K562 (cell line): ENCODE results near the gene DGCR8. TPM values are rescaled to one million over a fixed set of nuclear protein-coding genes. Genes with fewer than 3 reads are reported as not detected.
A peak's percentile ranks its signal among the peaks of the same experiment; 100 is the strongest.

Experiments used
- CBX8 ChIP-seq: fragments of 200-600 bp; sonication (generic); IDR thresholded peaks from 2 replicates; pipeline ENCODE4 v1.6.1; 2012; ENCODE audit warnings: borderline replicate concordance, mixed run types, low read depth, mild to moderate bottlenecking, moderate library complexity, mixed read lengths, low read length, control low read depth, inconsistent platforms; ENCODE audit not compliant: poor library complexity, severe bottlenecking; ENCODE audit errors: extremely low read depth
- DIDO1 ChIP-seq: fragments of 450-650 bp; IDR thresholded peaks from 2 replicates; pipeline ENCODE4 v1.6.1; 2016; ENCODE audit warnings: low read depth, missing biosample characterization, missing genetic modification characterization
- ETV1 ChIP-seq: fragments of 450-650 bp; conservative IDR thresholded peaks from 2 replicates; pipeline ENCODE4 v1.6.1; 2016; ENCODE audit warnings: missing genetic modification characterization, control low read depth, low read depth, missing compliant biosample characterization
- HMGN3 ChIP-seq: IDR thresholded peaks from 2 replicates; pipeline ENCODE4 v1.6.1; 2011; ENCODE audit warnings: borderline replicate concordance, low read depth, mild to moderate bottlenecking, mixed read lengths, low read length; ENCODE audit not compliant: insufficient read length; ENCODE audit errors: extremely low read depth
- HOXB6 ChIP-seq: fragments of 250-450 bp; sonication (Bioruptor Pico); IDR thresholded peaks from 2 replicates; pipeline ENCODE4 v1.5.1; 2022; ENCODE audit warnings: mild to moderate bottlenecking, borderline replicate concordance
- KDM4B ChIP-seq, 2 experiments: fragments of 450-650 bp in 1 of 2; sonication (generic) in 1 of 2; IDR thresholded peaks; 2 replicates each; pipeline ENCODE4 v1.6.1; 2016 to 2017; ENCODE audit warnings: borderline replicate concordance in 2 of 2, antibody characterized with exemption in 1 of 2, low read depth in 1 of 2, mild to moderate bottlenecking in 1 of 2
- MIER1 ChIP-seq: fragments of 450-650 bp; IDR thresholded peaks from 2 replicates; pipeline ENCODE4 v1.6.1; 2016; ENCODE audit warnings: antibody characterized with exemption, mild to moderate bottlenecking, low read depth
- NBN ChIP-seq: fragments of 450-650 bp; IDR thresholded peaks from 2 replicates; pipeline ENCODE4 v1.6.1; 2016; ENCODE audit warnings: low read depth, mild to moderate bottlenecking
- NFE2 ChIP-seq: IDR thresholded peaks from 2 replicates; pipeline ENCODE4 v1.6.1; 2014; ENCODE audit warnings: antibody characterized with exemption, low read depth
- PTRF ChIP-seq: fragments of 450-650 bp; IDR thresholded peaks from 2 replicates; pipeline ENCODE4 v1.6.1; 2016; ENCODE audit warnings: mild to moderate bottlenecking, missing genetic modification characterization, missing compliant biosample characterization
- RBFOX2 ChIP-seq: fragments of 200-400 bp; formaldehyde crosslinking; IDR thresholded peaks from 2 replicates; pipeline ENCODE4 v1.6.1; 2017; ENCODE audit warnings: low read depth, mild to moderate bottlenecking, low read length, moderate library complexity
- RBM22 ChIP-seq: fragments of 200-400 bp; formaldehyde crosslinking; IDR thresholded peaks from 2 replicates; pipeline ENCODE4 v1.6.1; 2018; ENCODE audit warnings: low read length, low read depth; ENCODE audit not compliant: poor library complexity, severe bottlenecking
- SOX6 ChIP-seq: fragments of 450-650 bp; IDR thresholded peaks from 2 replicates; pipeline ENCODE4 v1.6.1; 2014; ENCODE audit warnings: mild to moderate bottlenecking
- STAT5A ChIP-seq: IDR thresholded peaks from 2 replicates; pipeline ENCODE4 v1.6.1; 2012; ENCODE audit warnings: low read length, inconsistent platforms, borderline replicate concordance
- TAF9B ChIP-seq: fragments of 450-650 bp; IDR thresholded peaks from 2 replicates; pipeline ENCODE4 v1.6.1; 2018; ENCODE audit warnings: mild to moderate bottlenecking; ENCODE audit not compliant: partially characterized antibody
- WHSC1 ChIP-seq: IDR thresholded peaks from one replicate; pipeline ENCODE4 v1.6.1; 2012; ENCODE audit warnings: low read length, control low read depth, inconsistent platforms
- ZBTB17 ChIP-seq: fragments of 450-650 bp; formaldehyde crosslinking; IDR thresholded peaks from 2 replicates; pipeline ENCODE4 v1.4.0; 2020; ENCODE audit warnings: mild to moderate bottlenecking
- ZFP1 ChIP-seq: fragments of 450-650 bp; formaldehyde crosslinking; IDR thresholded peaks from 2 replicates; pipeline ENCODE4 v1.4.0; 2020; ENCODE audit warnings: mild to moderate bottlenecking, mixed read lengths
- ZNF212 ChIP-seq: fragments of 450-650 bp; formaldehyde crosslinking; IDR thresholded peaks from 2 replicates; pipeline ENCODE4 v1.4.0; 2020; ENCODE audit warnings: mild to moderate bottlenecking
- ZNF253 ChIP-seq: fragments of 250-450 bp; sonication (Bioruptor Pico); conservative IDR thresholded peaks from 2 replicates; pipeline ENCODE4 v1.6.1; 2021; ENCODE audit warnings: mild to moderate bottlenecking
- ZNF324 ChIP-seq: fragments of 250-450 bp; sonication (Bioruptor Pico); IDR thresholded peaks from 2 replicates; pipeline ENCODE4 v1.4.0; 2020; ENCODE audit warnings: mild to moderate bottlenecking
- ZNF764 ChIP-seq: fragments of 250-450 bp; sonication (Bioruptor Pico); IDR thresholded peaks from 2 replicates; pipeline ENCODE4 v1.4.0; 2020; ENCODE audit warnings: low read depth, mild to moderate bottlenecking, moderate library complexity
- polyA plus RNA-seq, 8 experiments: library from polyadenylated mRNA; depleted of rRNA in 4 of 8; stranded (reverse) in 5 of 8; unstranded in 3 of 8; fragments of >200 nt; fragmentation: Nextera tagmentation in 2 of 8; fragmentation: Illumina TruSeq in 1 of 8; extraction: Ambion mirVana in 2 of 8; extraction: Trizol in 1 of 8; gene quantifications; 2 replicates each; pipeline versions ENCODE4 v1.2.1 to v1.2.3, GENCODE V29; 2011 to 2014; ENCODE audit warnings: inconsistent platforms in 1 of 8, missing spikeins in 1 of 8
- total RNA-seq, 7 experiments: library from RNA; depleted of rRNA in 6 of 7; stranded (reverse); fragments of >200 nt in 6 of 7; fragmentation: Illumina TruSeq in 2 of 7; extraction: Trizol in 2 of 7; gene quantifications; 2 replicates each; pipeline versions ENCODE4 v1.2.1 to v1.2.3, GENCODE V29; 2011 to 2021; ENCODE audit warnings: low replicate concordance in 1 of 7
- TF ChIP-seq, protein P1 (sequence below): IDR thresholded peaks from 2 replicates; pipeline ENCODE4 v1.6.1; 2016; ENCODE audit warnings: missing genetic modification characterization, missing compliant biosample characterization
- TF ChIP-seq, protein P2 (sequence below): fragments of 200-800 bp; sonication (Bioruptor generic); IDR thresholded peaks from 2 replicates; pipeline ENCODE4 v1.6.1; 2017; ENCODE audit warnings: missing genetic modification characterization, missing compliant biosample characterization
- TF ChIP-seq, protein P3 (sequence below): sonication (generic); formaldehyde crosslinking; IDR thresholded peaks from 2 replicates; pipeline ENCODE4 v1.8.0; 2023; ENCODE audit warnings: mild to moderate bottlenecking, missing genetic modification reagents

DGCR8 gene
- total and polyA plus RNA-seq, 9 of the 15 experiments (the other 6 are each of a cell fraction or from before 2014, with no cell fraction given): 5.9 to 144 (median 80.1) TPM

DNA sequence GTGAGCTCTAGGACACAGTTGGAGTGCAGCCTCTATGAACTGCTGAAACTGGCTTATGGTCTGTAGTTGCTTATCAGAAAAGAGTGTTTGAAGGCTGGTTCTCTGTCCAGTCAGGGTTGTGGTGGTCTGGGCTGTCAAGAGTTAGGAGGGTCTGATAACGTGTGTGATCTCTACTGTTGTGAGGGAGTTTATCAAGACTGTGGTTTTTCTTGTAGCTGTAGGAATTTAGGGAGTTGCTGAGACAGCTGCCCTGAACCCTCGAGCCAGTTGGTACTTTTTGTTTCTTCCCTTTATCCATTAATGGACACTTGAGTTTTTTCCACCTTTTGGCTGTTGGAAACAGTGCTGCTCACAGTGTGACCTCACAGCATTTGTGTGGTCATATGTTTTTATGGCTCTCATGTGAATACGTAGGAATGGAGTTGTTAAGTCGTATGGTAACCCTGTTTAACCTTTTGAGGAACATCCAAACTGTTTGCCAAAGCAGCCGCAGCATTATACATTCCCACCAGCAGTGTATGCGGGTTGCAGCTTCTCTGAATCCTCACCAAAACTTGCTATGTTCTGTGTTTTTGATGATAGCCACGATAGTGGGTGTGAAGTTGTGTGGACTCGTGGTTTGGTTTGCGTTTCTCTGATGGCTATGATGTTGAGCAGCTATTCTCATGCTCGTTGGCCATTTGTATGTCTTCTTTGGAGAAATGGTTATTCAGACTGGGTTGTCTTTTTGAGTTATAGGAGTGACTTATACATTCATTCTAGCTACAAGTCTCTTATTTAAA is 20.9 kb upstream of the DGCR8 start (continued):
- TF ChIP-seq ZNF764 (CRISPR knock-in tag) (0 out of 2 replicates have a peak, but pooled peaks have one; percentile 1), ZNF324 (CRISPR knock-in tag) (no peak; the same call in 1 of the 2 replicates), KDM4B (IDR thresholded peaks at IDR 0.05; ENCODE audit: borderline replicate concordance in 2 of 2, low read depth in 1 of 2) (no peak), ZFP1 (CRISPR knock-in tag) (no peak), HOXB6 (CRISPR knock-in tag) (no peak), RBFOX2 (no peak), ZNF253 (no peak), STAT5A (0 out of 2 replicates have a peak, but pooled peaks have one; percentile 7), CBX8 (no peak), RBM22 (no peak), WHSC1 (no peak), NFE2 (no peak; the same call in 1 of the 2 replicates), ETV1 (tag) (peak; percentile 36), HMGN3 (no peak), PTRF (tag) (peak; percentile 7; the same call in 1 of the 2 replicates), MIER1 (no peak; the same call in 1 of the 2 replicates), ZNF212 (CRISPR knock-in tag) (no peak), SOX6 (peak; percentile 72), NBN (peak; percentile 58), DIDO1 (no peak; the same call in 1 of the 2 replicates), ZBTB17 (CRISPR knock-in tag) (no peak; the same call in 1 of the 2 replicates), TAF9B (no peak)
- TF ChIP-seq, protein P1, sequence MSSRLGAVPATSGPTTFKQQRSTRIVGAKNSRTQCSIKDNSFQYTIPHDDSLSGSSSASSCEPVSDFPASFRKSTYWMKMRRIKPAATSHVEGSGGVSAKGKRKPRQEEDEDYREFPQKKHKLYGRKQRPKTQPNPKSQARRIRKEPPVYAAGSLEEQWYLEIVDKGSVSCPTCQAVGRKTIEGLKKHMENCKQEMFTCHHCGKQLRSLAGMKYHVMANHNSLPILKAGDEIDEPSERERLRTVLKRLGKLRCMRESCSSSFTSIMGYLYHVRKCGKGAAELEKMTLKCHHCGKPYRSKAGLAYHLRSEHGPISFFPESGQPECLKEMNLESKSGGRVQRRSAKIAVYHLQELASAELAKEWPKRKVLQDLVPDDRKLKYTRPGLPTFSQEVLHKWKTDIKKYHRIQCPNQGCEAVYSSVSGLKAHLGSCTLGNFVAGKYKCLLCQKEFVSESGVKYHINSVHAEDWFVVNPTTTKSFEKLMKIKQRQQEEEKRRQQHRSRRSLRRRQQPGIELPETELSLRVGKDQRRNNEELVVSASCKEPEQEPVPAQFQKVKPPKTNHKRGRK (tag): no peak
- TF ChIP-seq, protein P2, sequence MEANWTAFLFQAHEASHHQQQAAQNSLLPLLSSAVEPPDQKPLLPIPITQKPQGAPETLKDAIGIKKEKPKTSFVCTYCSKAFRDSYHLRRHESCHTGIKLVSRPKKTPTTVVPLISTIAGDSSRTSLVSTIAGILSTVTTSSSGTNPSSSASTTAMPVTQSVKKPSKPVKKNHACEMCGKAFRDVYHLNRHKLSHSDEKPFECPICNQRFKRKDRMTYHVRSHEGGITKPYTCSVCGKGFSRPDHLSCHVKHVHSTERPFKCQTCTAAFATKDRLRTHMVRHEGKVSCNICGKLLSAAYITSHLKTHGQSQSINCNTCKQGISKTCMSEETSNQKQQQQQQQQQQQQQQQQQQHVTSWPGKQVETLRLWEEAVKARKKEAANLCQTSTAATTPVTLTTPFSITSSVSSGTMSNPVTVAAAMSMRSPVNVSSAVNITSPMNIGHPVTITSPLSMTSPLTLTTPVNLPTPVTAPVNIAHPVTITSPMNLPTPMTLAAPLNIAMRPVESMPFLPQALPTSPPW (CRISPR knock-in tag): peak; percentile 37; the same call in 1 of the 2 replicates
- TF ChIP-seq, protein P3, sequence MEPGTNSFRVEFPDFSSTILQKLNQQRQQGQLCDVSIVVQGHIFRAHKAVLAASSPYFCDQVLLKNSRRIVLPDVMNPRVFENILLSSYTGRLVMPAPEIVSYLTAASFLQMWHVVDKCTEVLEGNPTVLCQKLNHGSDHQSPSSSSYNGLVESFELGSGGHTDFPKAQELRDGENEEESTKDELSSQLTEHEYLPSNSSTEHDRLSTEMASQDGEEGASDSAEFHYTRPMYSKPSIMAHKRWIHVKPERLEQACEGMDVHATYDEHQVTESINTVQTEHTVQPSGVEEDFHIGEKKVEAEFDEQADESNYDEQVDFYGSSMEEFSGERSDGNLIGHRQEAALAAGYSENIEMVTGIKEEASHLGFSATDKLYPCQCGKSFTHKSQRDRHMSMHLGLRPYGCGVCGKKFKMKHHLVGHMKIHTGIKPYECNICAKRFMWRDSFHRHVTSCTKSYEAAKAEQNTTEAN (CRISPR knock-in tag): no peak
